Sigmoid colon (tissue), 7 donors: ENCODE measurements around the gene LUC7L2. TPM values are rescaled to one million over a fixed set of nuclear protein-coding genes. Genes with fewer than 3 reads are reported as not detected.

Experiments
- DNase-seq: peaks from one replicate; pipeline ENCODE4 v3.0.0-alpha.2; 2019
- H3K27ac ChIP-seq, 4 donors: fragments of 200-600 bp; sonication (generic); one replicate each; pipeline ENCODE4 v1.5.1; 2016 to 2019; ENCODE audit warnings: mild to moderate bottlenecking in 1 of 4
- H3K27me3 ChIP-seq, 3 donors: fragments of 200-600 bp; sonication (generic); one replicate each; pipeline ENCODE4 v1.5.1; 2019; ENCODE audit warnings: mild to moderate bottlenecking in 1 of 3
- H3K36me3 ChIP-seq, 4 donors: fragments of 200-600 bp; sonication (generic); one replicate each; pipeline ENCODE4 v1.5.1; 2016 to 2019
- H3K4me1 ChIP-seq, 4 donors: fragments of 200-600 bp; sonication (generic); one replicate each; pipeline ENCODE4 v1.5.1; 2017 to 2019
- H3K4me3 ChIP-seq, 4 donors: fragments of 200-600 bp; sonication (generic); one replicate each; pipeline ENCODE4 v1.5.1; 2017 to 2019; ENCODE audit warnings: mild to moderate bottlenecking in 2 of 4, moderate library complexity in 1 of 4
- H3K9me3 ChIP-seq, 4 donors: fragments of 200-600 bp in 3 of 4; sonication (generic) in 3 of 4; one replicate each; pipeline versions ENCODE4 v1.5.1 to v1.6.1; 2013 to 2019
- EP300 ChIP-seq, 4 donors: sonication (generic); formaldehyde crosslinking; IDR thresholded peaks; one replicate each; pipeline ENCODE4 v1.6.1; 2017; ENCODE audit warnings: antibody characterized with exemption in 4 of 4
- POLR2A ChIP-seq, 2 donors: fragments of 450-650 bp; IDR thresholded peaks; one replicate each; pipeline ENCODE4 v1.6.1; 2016; ENCODE audit warnings: antibody characterized with exemption in 2 of 2, mild to moderate bottlenecking in 2 of 2, moderate library complexity in 2 of 2
- POLR2AphosphoS5 ChIP-seq, 4 donors: sonication (generic); formaldehyde crosslinking; IDR thresholded peaks; one replicate each; pipeline ENCODE4 v1.6.1; 2017; ENCODE audit warnings: antibody characterized with exemption in 4 of 4
- WGBS, 2 donors: extraction: QIAGEN DNeasy Blood & Tissue Kit; methylation state at CpG; one replicate each; pipeline ENCODE4 v1.1.7; 2013; 5-methylcytosine and 5-hydroxymethylcytosine counted together
- intact Hi-C: fragments of 100-400 bp; cut with DNase I; formaldehyde crosslinking; loops from one replicate; pipeline ENCODE4 v1.15.1; 2023
- polyA plus RNA-seq, 3 donors: library from polyadenylated mRNA; stranded (reverse); fragments of 200-250 nt; gene quantifications; one replicate each; pipeline ENCODE4 v1.2.3, GENCODE V29; 2013
- total RNA-seq, 4 donors: library from RNA; depleted of rRNA; stranded (reverse); fragments of >200 nt; gene quantifications; one replicate each; pipeline ENCODE4 v1.1.0, GENCODE V29; 2016
- TF ChIP-seq, protein P1 (sequence below), 4 experiments: fragments of 450-650 bp in 3 of 4; fragments of 200-600 bp in 1 of 4; IDR thresholded peaks; one replicate each; pipeline ENCODE4 v1.5.1; 2016 to 2019; ENCODE audit warnings: antibody characterized with exemption in 4 of 4, mild to moderate bottlenecking in 3 of 4, moderate library complexity in 2 of 4
- donor health status: healthy with polysubstance abuse.
- donor health status: Bipolar disorder and iron deficiency.
- donor health status: healthy.

LUC7L2 gene
- total and polyA plus RNA-seq, 7 donors = 23.8 to 79.1 (median 67.1) TPM

DNA sequence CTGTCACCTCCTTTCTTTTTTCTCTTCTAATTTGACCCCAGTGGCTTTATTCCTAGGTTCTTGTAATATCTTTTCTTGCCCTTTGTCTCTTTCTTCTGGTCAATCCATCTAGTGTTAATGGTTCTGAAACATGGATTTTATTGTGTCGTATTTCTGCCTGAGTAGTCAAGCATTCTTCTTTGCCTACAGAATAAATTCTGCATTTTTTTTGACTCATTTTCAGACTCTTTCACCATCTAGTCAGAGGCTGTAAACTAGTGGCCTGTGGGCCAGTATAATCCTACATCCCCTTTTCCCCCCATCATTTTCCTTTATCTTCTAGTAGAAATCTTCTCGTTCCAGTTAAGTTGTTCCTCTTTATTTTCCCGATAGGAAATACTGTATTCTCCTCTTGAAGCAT is 29.4 kb downstream of the LUC7L2 start:
- WGBS, 2 donors = 91 to 95% methylated on average over 3 of the region's 3 CpGs
- Histone ChIP-seq H3K27me3 (no peaks in the 10 kb centered on the region), H3K4me1 (peaks cover 0 to 15% (median 3%) of the 10 kb centered on the region in 4 donors), H3K27ac (no peak overlapping the region), H3K36me3 (peaks cover 0 to 74% (median 2%) of the 10 kb centered on the region in 4 donors), H3K9me3 (no peaks in the 10 kb centered on the region), H3K4me3 (no peak overlapping the region)
- TF ChIP-seq POLR2A (IDR thresholded peaks at IDR 0.05) (no peak), POLR2AphosphoS5 (IDR thresholded peaks at IDR 0.05) (no peak), EP300 (IDR thresholded peaks at IDR 0.05) (no peak)
- TF ChIP-seq, protein P1, sequence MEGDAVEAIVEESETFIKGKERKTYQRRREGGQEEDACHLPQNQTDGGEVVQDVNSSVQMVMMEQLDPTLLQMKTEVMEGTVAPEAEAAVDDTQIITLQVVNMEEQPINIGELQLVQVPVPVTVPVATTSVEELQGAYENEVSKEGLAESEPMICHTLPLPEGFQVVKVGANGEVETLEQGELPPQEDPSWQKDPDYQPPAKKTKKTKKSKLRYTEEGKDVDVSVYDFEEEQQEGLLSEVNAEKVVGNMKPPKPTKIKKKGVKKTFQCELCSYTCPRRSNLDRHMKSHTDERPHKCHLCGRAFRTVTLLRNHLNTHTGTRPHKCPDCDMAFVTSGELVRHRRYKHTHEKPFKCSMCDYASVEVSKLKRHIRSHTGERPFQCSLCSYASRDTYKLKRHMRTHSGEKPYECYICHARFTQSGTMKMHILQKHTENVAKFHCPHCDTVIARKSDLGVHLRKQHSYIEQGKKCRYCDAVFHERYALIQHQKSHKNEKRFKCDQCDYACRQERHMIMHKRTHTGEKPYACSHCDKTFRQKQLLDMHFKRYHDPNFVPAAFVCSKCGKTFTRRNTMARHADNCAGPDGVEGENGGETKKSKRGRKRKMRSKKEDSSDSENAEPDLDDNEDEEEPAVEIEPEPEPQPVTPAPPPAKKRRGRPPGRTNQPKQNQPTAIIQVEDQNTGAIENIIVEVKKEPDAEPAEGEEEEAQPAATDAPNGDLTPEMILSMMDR (IDR thresholded peaks at IDR 0.05) = no peak
- intact Hi-C loops = no loop called here
- no peak for DNase-seq

DNA sequence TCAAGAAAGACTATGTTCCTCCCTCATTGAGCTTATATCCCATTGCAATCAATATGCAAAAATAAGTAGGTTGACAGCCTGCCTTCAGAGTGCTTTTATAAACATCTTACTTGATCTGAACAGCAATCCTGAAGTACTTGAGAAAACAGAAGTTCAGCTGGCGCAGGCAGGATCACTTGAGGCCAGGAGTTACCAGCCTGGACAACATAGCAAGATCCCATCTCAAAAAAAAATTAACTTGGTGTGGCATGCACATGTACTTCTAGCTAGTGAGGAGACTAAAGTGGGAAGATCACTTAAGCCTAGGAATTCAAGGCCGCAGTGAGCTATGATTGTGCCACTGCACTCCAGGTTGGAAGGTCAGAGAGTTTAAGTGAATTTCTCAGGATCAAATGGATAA is 30.1 kb downstream of the LUC7L2 start:
- 97 to 99% methylated on average over 2 of the region's 2 CpGs for WGBS, 2 donors
- intact Hi-C loops = no loop called here
- Histone ChIP-seq H3K4me3 (no peak overlapping the region), H3K36me3 (peaks cover 0 to 73% (median under 1%) of the 10 kb centered on the region in 4 donors), H3K27ac (no peak overlapping the region), H3K27me3 (no peaks in the 10 kb centered on the region), H3K4me1 (peaks cover 0 to 20% (median 4%) of the 10 kb centered on the region in 4 donors), H3K9me3 (no peaks in the 10 kb centered on the region)
- no peak for DNase-seq
- TF ChIP-seq, protein P1 (IDR thresholded peaks at IDR 0.05) = no peak
- TF ChIP-seq EP300 (IDR thresholded peaks at IDR 0.05) (no peak), POLR2AphosphoS5 (IDR thresholded peaks at IDR 0.05) (no peak), POLR2A (IDR thresholded peaks at IDR 0.05) (no peak)

DNA sequence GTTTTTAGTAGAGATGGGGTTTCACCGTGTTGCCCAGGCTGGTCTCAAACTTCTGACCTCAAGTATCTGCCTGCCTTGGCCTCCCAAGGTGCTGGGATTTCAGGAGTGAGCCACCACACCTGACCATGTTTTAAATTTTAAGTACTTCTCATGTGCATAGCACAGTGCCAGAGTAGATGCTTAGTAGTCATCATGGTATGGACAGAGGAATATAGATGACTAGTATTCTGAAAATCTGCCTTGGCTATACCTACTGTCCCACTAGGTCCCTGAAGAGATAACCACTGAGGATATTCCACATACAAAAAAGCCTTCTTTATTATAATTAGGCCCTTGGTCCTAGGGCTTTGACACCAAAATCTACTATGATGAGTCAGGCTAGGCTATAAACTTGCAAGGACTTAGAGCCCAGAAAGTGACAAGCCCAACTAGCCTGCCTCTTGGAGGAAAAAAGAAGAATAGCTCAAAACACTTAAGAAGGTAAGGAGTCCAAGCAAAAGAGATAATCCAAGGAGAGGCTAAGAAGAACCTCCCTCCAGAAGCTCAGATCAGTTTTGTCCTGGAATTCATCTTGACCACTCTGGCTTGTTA is 34.0 kb downstream of the LUC7L2 start:
- TF ChIP-seq, protein P1 (IDR thresholded peaks at IDR 0.05) = no peak
- TF ChIP-seq POLR2AphosphoS5 (IDR thresholded peaks at IDR 0.05) (no peak), EP300 (IDR thresholded peaks at IDR 0.05) (no peak), POLR2A (IDR thresholded peaks at IDR 0.05) (no peak)
- H3K36me3 ChIP-seq = peaks cover 0 to 57% (median 0%) of the 10 kb centered on the region in 4 donors
- intact Hi-C loops = no loop called here
- DNase-seq = no peak
- peaks cover 0 to 24% (median 10%) of the 10 kb centered on the region in 4 donors for H3K4me1 ChIP-seq
- no peak overlapping the region for H3K4me3 ChIP-seq
- no peak overlapping the region for H3K27ac ChIP-seq
- no peaks in the 10 kb centered on the region for H3K27me3 ChIP-seq
- no peaks in the 10 kb centered on the region for H3K9me3 ChIP-seq
- 87 to 99% methylated on average over 1 of the region's 1 CpG for WGBS, 2 donors

DNA sequence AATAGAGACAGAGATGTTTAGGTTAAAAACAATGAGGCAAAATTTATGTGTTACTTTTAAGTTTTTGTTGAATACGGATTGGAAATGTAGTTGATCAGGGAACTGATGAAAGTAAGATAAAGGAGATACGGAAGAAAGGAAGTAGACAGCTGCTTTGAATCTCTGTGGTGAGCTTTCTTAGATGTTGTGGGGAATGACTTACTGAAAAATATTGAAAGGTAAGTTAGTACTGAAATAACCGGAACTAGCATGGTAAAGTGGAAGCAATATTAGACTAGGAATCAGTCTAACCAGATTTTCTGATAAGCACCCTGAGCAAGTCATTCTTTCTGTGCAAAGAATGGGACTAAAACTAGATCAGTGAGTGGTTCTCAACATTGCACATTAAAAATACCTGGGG is 34.8 kb downstream of the LUC7L2 start:
- no peaks in the 10 kb centered on the region for H3K9me3 ChIP-seq
- WGBS, 2 donors = 75 to 91% methylated on average over 3 of the region's 3 CpGs
- no peaks in the 10 kb centered on the region for H3K27me3 ChIP-seq
- intact Hi-C loops = no loop called here
- H3K36me3 ChIP-seq = peaks cover 0 to 56% (median 0%) of the 10 kb centered on the region in 4 donors
- peaks cover 0 to 22% (median 10%) of the 10 kb centered on the region in 4 donors for H3K4me1 ChIP-seq
- TF ChIP-seq EP300 (IDR thresholded peaks at IDR 0.05) = no peak
- no peak for TF ChIP-seq POLR2AphosphoS5 (IDR thresholded peaks at IDR 0.05)
- no peak for TF ChIP-seq POLR2A (IDR thresholded peaks at IDR 0.05)
- TF ChIP-seq, protein P1 (IDR thresholded peaks at IDR 0.05) = no peak
- no peak overlapping the region for H3K27ac ChIP-seq
- H3K4me3 ChIP-seq = no peak overlapping the region
- no peak for DNase-seq
